Cerebellar nuclear complex (tissue), 1 donor: ENCODE results near the gene ABCF1.
A peak's percentile ranks its signal among the peaks of the same experiment; 100 is the strongest.
"Not testable (repeated sequence)": the region's sequence is repeated elsewhere in the genome, so short reads cannot be mapped to it uniquely, and the experiment has no call there.

Source experiments
- DNase-seq, 2 experiments: peaks; one replicate each; lab custom pipeline; 2025; lab: John Stamatoyannopoulos, UW

Gene ABCF1

GRCh38 chr6:30571075-30571761 lies at the start of gene ABCF1:
ABCF1 (plus strand) TSS chr6:30571442; CDS start chr6:30571488, 46 bp downstream.
- peak; percentile 82 to 96 for DNase-seq

- DNase-seq, result not testable (repeated sequence)
Observed at GRCh38 chr6:30521952-30522351, 49.3 kb upstream of the ABCF1 start.

- DNase-seq, result not testable (repeated sequence)
Observed at GRCh38 chr6:30526444-30526843, 44.8 kb upstream of the ABCF1 start.

GRCh38 chr6:30529349-30529875 lies 41.8 kb upstream of the ABCF1 start:
- not testable (repeated sequence) for DNase-seq

GRCh38 chr6:30530014-30530413 lies 41.2 kb upstream of the ABCF1 start:
- no peak for DNase-seq

GRCh38 chr6:30533460-30534294 lies 37.6 kb upstream of the ABCF1 start:
- DNase-seq, result no peak

GRCh38 chr6:30537931-30538330 lies 33.3 kb upstream of the ABCF1 start:
- DNase-seq, result no peak

- peak in 1 of 2 experiments; percentile 43 for DNase-seq
Observed at GRCh38 chr6:30541515-30542403, 29.5 kb upstream of the ABCF1 start.

GRCh38 chr6:30542404-30542725 lies 28.9 kb upstream of the ABCF1 start:
- DNase-seq, result no peak

- no peak for DNase-seq
Observed at GRCh38 chr6:30542915-30543314, 28.3 kb upstream of the ABCF1 start.

GRCh38 chr6:30543821-30544220 lies 27.4 kb upstream of the ABCF1 start:
- no peak for DNase-seq

- DNase-seq, result no peak
Observed at GRCh38 chr6:30544666-30545272, 26.5 kb upstream of the ABCF1 start.

GRCh38 chr6:30547454-30547853 lies 23.8 kb upstream of the ABCF1 start:
- DNase-seq, result no peak

GRCh38 chr6:30548375-30548774 lies 22.9 kb upstream of the ABCF1 start:
- no peak for DNase-seq

- DNase-seq, result no peak
Observed at GRCh38 chr6:30554404-30554803, 16.8 kb upstream of the ABCF1 start.

- DNase-seq, result no peak
Observed at GRCh38 chr6:30554962-30555815, 16.1 kb upstream of the ABCF1 start.

- no peak for DNase-seq
Observed at GRCh38 chr6:30555816-30556065, 15.5 kb upstream of the ABCF1 start.

- peak; percentile 69 to 85 for DNase-seq
Observed at GRCh38 chr6:30556066-30556905, 15.0 kb upstream of the ABCF1 start, which contains the start of gene GNL1. GNL1 (minus strand) TSS chr6:30556489; CDS start chr6:30556203, 286 bp downstream.

- peak in 1 of 2 experiments; percentile 57 for DNase-seq
Observed at GRCh38 chr6:30556906-30557682, 14.1 kb upstream of the ABCF1 start, which contains the start of gene PRR3. PRR3 (plus strand) TSS chr6:30557295; CDS start chr6:30557345, 50 bp downstream.
